WTC11 (cell line): ENCODE measurements around the gene CLCN6.

Experiments
- AFF4 ChIP-seq: sonication (generic); formaldehyde crosslinking; IDR thresholded peaks from 2 replicates; pipeline ENCODE4 v1.8.1; 2023; ENCODE audit warnings: mild to moderate bottlenecking, missing genetic modification reagents, borderline replicate concordance
- ATF1 ChIP-seq: sonication (generic); formaldehyde crosslinking; IDR thresholded peaks from 2 replicates; pipeline ENCODE4 v1.8.1; 2023; ENCODE audit warnings: mild to moderate bottlenecking, moderate library complexity, missing genetic modification reagents
- E2F1 ChIP-seq: sonication (generic); formaldehyde crosslinking; IDR thresholded peaks from 2 replicates; pipeline ENCODE4 v1.8.0; 2022; ENCODE audit warnings: mild to moderate bottlenecking, missing genetic modification reagents
- ESRRA ChIP-seq: sonication (generic); formaldehyde crosslinking; IDR thresholded peaks from 2 replicates; pipeline ENCODE4 v1.8.1; 2022; ENCODE audit warnings: mild to moderate bottlenecking, missing genetic modification reagents, borderline replicate concordance
- ETV6 ChIP-seq: sonication (generic); formaldehyde crosslinking; IDR thresholded peaks from 2 replicates; pipeline ENCODE4 v1.8.1; 2022; ENCODE audit warnings: mild to moderate bottlenecking, missing genetic modification reagents
- GABPB1 ChIP-seq: sonication (generic); formaldehyde crosslinking; IDR thresholded peaks from 2 replicates; pipeline ENCODE4 v1.8.1; 2023; ENCODE audit warnings: mild to moderate bottlenecking, missing genetic modification reagents
- JAZF1 ChIP-seq: fragments of 250-450 bp; sonication (Bioruptor Pico); IDR thresholded peaks from 2 replicates; pipeline ENCODE4 v1.9.0; 2021; ENCODE audit warnings: moderate library complexity, mild to moderate bottlenecking, inconsistent platforms
- MYBL2 ChIP-seq: sonication (generic); formaldehyde crosslinking; IDR thresholded peaks from 2 replicates; pipeline ENCODE4 v1.8.1; 2023; ENCODE audit warnings: mild to moderate bottlenecking, moderate library complexity, missing genetic modification reagents
- SMAD3 ChIP-seq: sonication (generic); formaldehyde crosslinking; IDR thresholded peaks from 2 replicates; pipeline ENCODE4 v1.8.0; 2022; ENCODE audit warnings: missing genetic modification reagents, mild to moderate bottlenecking, borderline replicate concordance
- ZNF232 ChIP-seq: sonication (generic); formaldehyde crosslinking; IDR thresholded peaks from 2 replicates; pipeline ENCODE4 v1.8.0; 2022; ENCODE audit warnings: mild to moderate bottlenecking, missing genetic modification reagents
- TF ChIP-seq, protein P1 (sequence below): fragments of 200-600 bp; IDR thresholded peaks from 2 replicates; pipeline ENCODE4 v1.8.0; 2022; ENCODE audit warnings: antibody characterized with exemption

GRCh38 chr1:11868331-11868980 lies 62.5 kb downstream of the CLCN6 start:
- TF ChIP-seq, protein P1, sequence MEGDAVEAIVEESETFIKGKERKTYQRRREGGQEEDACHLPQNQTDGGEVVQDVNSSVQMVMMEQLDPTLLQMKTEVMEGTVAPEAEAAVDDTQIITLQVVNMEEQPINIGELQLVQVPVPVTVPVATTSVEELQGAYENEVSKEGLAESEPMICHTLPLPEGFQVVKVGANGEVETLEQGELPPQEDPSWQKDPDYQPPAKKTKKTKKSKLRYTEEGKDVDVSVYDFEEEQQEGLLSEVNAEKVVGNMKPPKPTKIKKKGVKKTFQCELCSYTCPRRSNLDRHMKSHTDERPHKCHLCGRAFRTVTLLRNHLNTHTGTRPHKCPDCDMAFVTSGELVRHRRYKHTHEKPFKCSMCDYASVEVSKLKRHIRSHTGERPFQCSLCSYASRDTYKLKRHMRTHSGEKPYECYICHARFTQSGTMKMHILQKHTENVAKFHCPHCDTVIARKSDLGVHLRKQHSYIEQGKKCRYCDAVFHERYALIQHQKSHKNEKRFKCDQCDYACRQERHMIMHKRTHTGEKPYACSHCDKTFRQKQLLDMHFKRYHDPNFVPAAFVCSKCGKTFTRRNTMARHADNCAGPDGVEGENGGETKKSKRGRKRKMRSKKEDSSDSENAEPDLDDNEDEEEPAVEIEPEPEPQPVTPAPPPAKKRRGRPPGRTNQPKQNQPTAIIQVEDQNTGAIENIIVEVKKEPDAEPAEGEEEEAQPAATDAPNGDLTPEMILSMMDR = no peak
- TF ChIP-seq E2F1 (CRISPR knock-in tag) = no peak
- TF ChIP-seq ETV6 (CRISPR knock-in tag) = no peak
- TF ChIP-seq GABPB1 (CRISPR knock-in tag) = no peak
- no peak for TF ChIP-seq ZNF232 (CRISPR knock-in tag)
- TF ChIP-seq ATF1 (CRISPR knock-in tag) = no peak
- no peak for TF ChIP-seq MYBL2 (CRISPR knock-in tag)
- no peak for TF ChIP-seq ESRRA (CRISPR knock-in tag)
- TF ChIP-seq SMAD3 = no peak
- no peak for TF ChIP-seq AFF4 (CRISPR knock-in tag)
- no peak for TF ChIP-seq JAZF1 (CRISPR knock-in tag)
